ENCODE data around the gene TBC1D10A. TPM values are rescaled to one million over a fixed set of nuclear protein-coding genes. Genes with fewer than 3 reads are reported as not detected.
A peak's percentile ranks its signal among the peaks of the same experiment; 100 is the strongest.

The TBC1D10A gene
- total RNA-seq, 2 experiments from 2014 or later: 38.9 to 41.8 TPM

GRCh38 chr22:30324014-30324730 lies 2.6 kb downstream of the TBC1D10A start:
- no peaks in the 10 kb centered on the region for H3K27me3 Mint-ChIP-seq
- H3K4me3 Mint-ChIP-seq: peak overlapping the region; percentile 93
- ATAC-seq (ENCODE audit: poor library complexity): peak; percentile 17
- H3K4me1 Mint-ChIP-seq (ENCODE audit: low read depth): peaks cover 77% of the 10 kb centered on the region
- CTCF ChIA-PET: interaction anchor here (0.7 to 2.8 kb wide), 2 partner anchors 17 to 35 kb away, joined by 4 to 18 read pairs; partner anchors contain the start of gene CASTOR1
- no peaks in the 10 kb centered on the region for H3K9me3 ChIP-seq (ENCODE audit: control insufficient read depth in 1 of 2, insufficient read depth in 1 of 2, low read length in 2 of 2)
- POLR2A ChIA-PET: interaction anchor here (1.0 to 11.4 kb wide), 7 partner anchors 10 to 100 kb away, joined by 3 to 290 read pairs (median 7); partner anchors contain the start of genes CASTOR1, CCDC157 and SF3A1
- no peak for TF ChIP-seq CTCF (IDR thresholded peaks at IDR 0.05)
- H3K27me3 ChIP-seq (ENCODE audit: control insufficient read depth in 1 of 2, insufficient read depth in 2 of 2, low read length in 2 of 2): no peaks in the 10 kb centered on the region
- H3K4me1 ChIP-seq (ENCODE audit: insufficient read depth, low read length): peaks cover 80% of the 10 kb centered on the region
- intact Hi-C loops (cut with DNase I, micrococcal nuclease): loop anchor here (2.0 kb wide), 2 partner anchors 13 to 17 kb away; no protein-coding TSS in a partner anchor
- peaks cover 71% of the 10 kb centered on the region for H3K36me3 Mint-ChIP-seq (ENCODE audit: low read depth)
- DNase-seq: peak in 12 of 14 experiments; percentile 16 to 81 (median 35)
- H3K27ac Mint-ChIP-seq: peak overlapping the region; percentile 84
- H3K27ac ChIP-seq (ENCODE audit: low read depth in 1 of 2, low read length in 2 of 2): peak overlapping the region; percentile 25 to 33
- H3K4me3 ChIP-seq (ENCODE audit: low read length): peak overlapping the region; percentile 71
- H3K36me3 ChIP-seq (ENCODE audit: insufficient read depth, low read length): peaks cover 33% of the 10 kb centered on the region
- H3K9me3 Mint-ChIP-seq: no peaks in the 10 kb centered on the region

- H3K36me3 Mint-ChIP-seq (ENCODE audit: low read depth): peaks cover 80% of the 10 kb centered on the region
Measured at GRCh38 chr22:30323246-30323645, 3.5 kb downstream of the TBC1D10A start.

GRCh38 chr22:30321461-30321860 lies 5.3 kb downstream of the TBC1D10A start:
- Mint-ChIP-seq H3K4me3 (peak overlapping the region; percentile 68), H3K36me3 (ENCODE audit: low read depth) (peaks cover 87% of the 10 kb centered on the region)
- peak overlapping the region in 1 of 2 donors; percentile 24 for H3K27ac ChIP-seq (ENCODE audit: low read depth in 1 of 2, low read length in 2 of 2)

More at GRCh38 chr22:30323246-30323645, 3.5 kb downstream of the TBC1D10A start:
- Histone ChIP-seq H3K27ac (ENCODE audit: low read depth in 1 of 2, low read length in 2 of 2) (no peak overlapping the region), H3K27me3 (ENCODE audit: control insufficient read depth in 1 of 2, insufficient read depth in 2 of 2, low read length in 2 of 2) (no peaks in the 10 kb centered on the region), H3K9me3 (ENCODE audit: control insufficient read depth in 1 of 2, insufficient read depth in 1 of 2, low read length in 2 of 2) (no peaks in the 10 kb centered on the region), H3K36me3 (ENCODE audit: insufficient read depth, low read length) (peaks cover 41% of the 10 kb centered on the region), H3K4me1 (ENCODE audit: insufficient read depth, low read length) (peaks cover 90% of the 10 kb centered on the region), H3K4me3 (ENCODE audit: low read length) (no peak overlapping the region)
- ChIA-PET CTCF (interaction anchor here (1.3 to 2.8 kb wide), 3 partner anchors 9 to 35 kb away, joined by 5 to 18 read pairs (median 6); partner anchors contain the start of gene CASTOR1), POLR2A (interaction anchor here (1.0 to 11.4 kb wide), 7 partner anchors 9 to 101 kb away, joined by 3 to 290 read pairs (median 7); partner anchors contain the start of genes CASTOR1, CCDC157 and SF3A1)
- no peak for TF ChIP-seq CTCF (IDR thresholded peaks at IDR 0.05)
- DNase-seq (no peak), ATAC-seq (ENCODE audit: poor library complexity) (no peak)
- intact Hi-C loops (cut with DNase I, micrococcal nuclease): no loop called here
- H3K4me3 Mint-ChIP-seq: peak overlapping the region; percentile 93
- no peaks in the 10 kb centered on the region for H3K9me3 Mint-ChIP-seq
- peaks cover 83% of the 10 kb centered on the region for H3K4me1 Mint-ChIP-seq (ENCODE audit: low read depth)
- H3K27ac Mint-ChIP-seq: peak overlapping the region; percentile 84
- no peaks in the 10 kb centered on the region for H3K27me3 Mint-ChIP-seq

More at GRCh38 chr22:30321461-30321860, 5.3 kb downstream of the TBC1D10A start:
- no peaks in the 10 kb centered on the region for H3K9me3 ChIP-seq (ENCODE audit: control insufficient read depth in 1 of 2, insufficient read depth in 1 of 2, low read length in 2 of 2)
- no peak overlapping the region for H3K4me3 ChIP-seq (ENCODE audit: low read length)
- Mint-ChIP-seq H3K9me3 (no peaks in the 10 kb centered on the region), H3K27me3 (no peaks in the 10 kb centered on the region), H3K4me1 (ENCODE audit: low read depth) (peaks cover 87% of the 10 kb centered on the region), H3K27ac (peak overlapping the region; percentile 84)
- POLR2A ChIA-PET: interaction anchor here (1.0 to 11.4 kb wide), 3 partner anchors 16 to 103 kb away, joined by 4 to 290 read pairs (median 4); partner anchors contain the start of genes CCDC157 and SF3A1
- no peak for ATAC-seq (ENCODE audit: poor library complexity)
- CTCF ChIA-PET: interaction anchor here (0.7 kb wide), 1 partner anchor 25 kb away, joined by 3 read pairs; no protein-coding TSS in a partner anchor
- DNase-seq: no peak
- H3K27me3 ChIP-seq (ENCODE audit: control insufficient read depth in 1 of 2, insufficient read depth in 2 of 2, low read length in 2 of 2): no peaks in the 10 kb centered on the region
- peaks cover 98% of the 10 kb centered on the region for H3K4me1 ChIP-seq (ENCODE audit: insufficient read depth, low read length)
- peaks cover 49% of the 10 kb centered on the region for H3K36me3 ChIP-seq (ENCODE audit: insufficient read depth, low read length)
- intact Hi-C loops (cut with DNase I, micrococcal nuclease): no loop called here
- no peak for TF ChIP-seq CTCF (IDR thresholded peaks at IDR 0.05)

All from CD4-positive, alpha-beta T cell (primary cell).